Cardiac muscle cell (in vitro differentiated cells and primary cell): ENCODE results near the gene PDYN. TPM values are rescaled to one million over a fixed set of nuclear protein-coding genes. Genes with fewer than 3 reads are reported as not detected.

Source experiments
- DNase-seq, 2 donors: peaks; one replicate each; pipeline versions ENCODE4 v3.0.0 to v3.0.0-alpha.2; 2010 to 2017; ENCODE audit warnings: low read depth in 1 of 2, low spot score in 1 of 2
- H3K27ac ChIP-seq: fragments of 200-600 bp; sonication (generic); 2 replicates; pipeline ENCODE4 v1.5.1; 2016
- H3K27me3 ChIP-seq: fragments of 200-600 bp; sonication (generic); 2 replicates; pipeline ENCODE4 v1.6.0; 2016; ENCODE audit warnings: control low read depth
- H3K36me3 ChIP-seq: fragments of 200-600 bp; sonication (generic); 2 replicates; pipeline ENCODE4 v1.5.1; 2016; ENCODE audit warnings: control low read depth
- H3K4me1 ChIP-seq: fragments of 200-600 bp; sonication (generic); 2 replicates; pipeline ENCODE4 v1.8.1; 2017; ENCODE audit warnings: low read depth, mild to moderate bottlenecking, mixed run types
- H3K4me3 ChIP-seq: fragments of 200-600 bp; sonication (generic); 2 replicates; pipeline ENCODE4 v1.5.1; 2016; ENCODE audit warnings: mild to moderate bottlenecking
- H3K9me3 ChIP-seq: fragments of 200-600 bp; sonication (generic); 2 replicates; pipeline ENCODE4 v1.5.1; 2017; ENCODE audit warnings: low read depth, mild to moderate bottlenecking, control low read depth
- CTCF ChIP-seq: IDR thresholded peaks from 2 replicates; pipeline ENCODE4 v1.5.1; 2012; ENCODE audit warnings: low read depth, mild to moderate bottlenecking, low read length
- polyA plus RNA-seq: library from polyadenylated mRNA; unstranded; fragments of >200 nt; fragmentation: Nextera tagmentation; extraction: Ambion mirVana; gene quantifications from 2 replicates; pipeline ENCODE4 v1.2.1, GENCODE V29; 2016
- total RNA-seq: library from RNA; depleted of rRNA; stranded (reverse); fragments of >200 nt; gene quantifications from 2 replicates; pipeline ENCODE4 v1.2.3, GENCODE V29; 2016

Gene PDYN
- total and polyA plus RNA-seq, 2 experiments from 2014 or later: 0.33 to 1.2 TPM

GRCh38 chr20:1951436-1952115, 42.3 kb downstream of the PDYN start:
- no peak for TF ChIP-seq CTCF
- Histone ChIP-seq H3K9me3 (no peaks in the 10 kb centered on the region), H3K27ac (no peak overlapping the region), H3K4me3 (no peak overlapping the region), H3K36me3 (no peaks in the 10 kb centered on the region), H3K27me3 (no peaks in the 10 kb centered on the region), H3K4me1 (peaks cover 46% of the 10 kb centered on the region)
- no peak for DNase-seq

- TF ChIP-seq CTCF: no peak
- peaks cover 53% of the 10 kb centered on the region for H3K4me1 ChIP-seq
- no peak for DNase-seq
Measured at GRCh38 chr20:1950836-1951235, 43.0 kb downstream of the PDYN start.

GRCh38 chr20:1949347-1950100, 44.3 kb downstream of the PDYN start:
- H3K4me1 ChIP-seq: peaks cover 53% of the 10 kb centered on the region
- no peaks in the 10 kb centered on the region for H3K36me3 ChIP-seq
- no peak overlapping the region for H3K4me3 ChIP-seq
- H3K27ac ChIP-seq: peak overlapping the region; percentile 75
- DNase-seq: no peak
- H3K27me3 ChIP-seq: no peaks in the 10 kb centered on the region
- no peak for TF ChIP-seq CTCF
- no peaks in the 10 kb centered on the region for H3K9me3 ChIP-seq

More at GRCh38 chr20:1950836-1951235, 43.0 kb downstream of the PDYN start:
- Histone ChIP-seq H3K4me3 (no peak overlapping the region), H3K27me3 (no peaks in the 10 kb centered on the region), H3K36me3 (no peaks in the 10 kb centered on the region), H3K27ac (no peak overlapping the region), H3K9me3 (no peaks in the 10 kb centered on the region)

GRCh38 chr20:1947535-1947846, 46.4 kb downstream of the PDYN start:
- Histone ChIP-seq H3K9me3 (no peaks in the 10 kb centered on the region), H3K36me3 (no peaks in the 10 kb centered on the region), H3K27me3 (no peaks in the 10 kb centered on the region), H3K27ac (peak overlapping the region; percentile 89), H3K4me1 (peaks cover 70% of the 10 kb centered on the region), H3K4me3 (peak overlapping the region; percentile 6)
- DNase-seq: no peak
- TF ChIP-seq CTCF: no peak

- no peak for TF ChIP-seq CTCF
- H3K27me3 ChIP-seq: no peaks in the 10 kb centered on the region
- peaks cover 75% of the 10 kb centered on the region for H3K4me1 ChIP-seq
- DNase-seq: peak; percentile 67 to 84
- H3K36me3 ChIP-seq: no peaks in the 10 kb centered on the region
- peak overlapping the region; percentile 6 for H3K4me3 ChIP-seq
- peak overlapping the region; percentile 89 for H3K27ac ChIP-seq
- H3K9me3 ChIP-seq: no peaks in the 10 kb centered on the region
Measured at GRCh38 chr20:1946762-1947534, 46.9 kb downstream of the PDYN start.
